GM19468 (cell line): Measurements from ENCODE around the gene BPI.
"Not testable (repeated sequence)": the region's sequence is repeated elsewhere in the genome, so short reads cannot be mapped to it uniquely, and the experiment has no call there.

Experiments
- ATAC-seq: cut with Tn5 transposase; IDR thresholded peaks from one replicate; pipeline ENCODE4 v1.9.1; 2021; ENCODE audit warnings: mild to moderate bottlenecking, moderate library complexity, moderate number of reproducible peaks; ENCODE audit not compliant: unreplicated experiment; ENCODE audit errors: extremely low read depth

BPI gene

DNA sequence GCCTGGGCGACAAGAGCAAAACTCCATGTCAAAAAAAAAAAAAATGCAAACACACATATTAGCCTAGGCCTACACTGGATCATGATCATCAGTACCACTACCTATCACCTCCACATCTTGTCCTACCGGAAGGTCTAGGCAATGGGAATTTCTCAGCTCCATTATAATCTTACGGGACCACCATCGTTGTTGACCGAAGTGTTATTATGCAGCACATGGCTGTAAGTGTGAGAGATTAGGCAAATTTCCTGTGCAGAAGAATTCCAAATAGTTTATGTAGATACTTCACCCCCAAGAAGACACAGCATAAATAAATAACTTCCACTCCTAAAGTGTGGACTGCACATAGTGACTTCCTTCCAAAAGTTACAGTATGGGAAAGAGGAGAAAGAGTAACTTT lies 26.7 kb upstream of the BPI start:
- no peak for ATAC-seq

GRCh38 chr20:38277691-38278090 lies 26.3 kb upstream of the BPI start:
- ATAC-seq, result no peak

DNA sequence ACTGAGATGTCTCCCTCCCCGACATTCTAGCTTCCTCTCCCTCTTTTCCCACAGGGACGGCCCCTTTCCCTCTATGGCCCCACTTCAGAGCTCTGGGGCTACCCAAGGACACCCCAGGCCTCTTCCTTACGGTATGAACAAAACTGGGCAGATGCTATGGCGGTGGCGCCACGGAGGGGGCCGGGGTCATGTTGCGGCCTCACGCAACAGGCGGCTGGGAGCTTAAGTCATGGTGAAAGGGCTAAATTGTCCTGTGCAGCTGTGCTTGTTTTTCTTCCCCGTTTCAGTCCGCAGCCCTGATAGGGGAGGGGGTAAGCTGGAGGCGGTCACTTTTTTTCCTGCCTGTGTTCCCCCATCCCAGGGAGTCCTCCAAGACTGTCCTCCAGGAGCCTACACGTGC lies 25.8 kb upstream of the BPI start:
- no peak for ATAC-seq

- ATAC-seq, result no peak
Observed at GRCh38 chr20:38278763-38279162, 25.2 kb upstream of the BPI start.

DNA sequence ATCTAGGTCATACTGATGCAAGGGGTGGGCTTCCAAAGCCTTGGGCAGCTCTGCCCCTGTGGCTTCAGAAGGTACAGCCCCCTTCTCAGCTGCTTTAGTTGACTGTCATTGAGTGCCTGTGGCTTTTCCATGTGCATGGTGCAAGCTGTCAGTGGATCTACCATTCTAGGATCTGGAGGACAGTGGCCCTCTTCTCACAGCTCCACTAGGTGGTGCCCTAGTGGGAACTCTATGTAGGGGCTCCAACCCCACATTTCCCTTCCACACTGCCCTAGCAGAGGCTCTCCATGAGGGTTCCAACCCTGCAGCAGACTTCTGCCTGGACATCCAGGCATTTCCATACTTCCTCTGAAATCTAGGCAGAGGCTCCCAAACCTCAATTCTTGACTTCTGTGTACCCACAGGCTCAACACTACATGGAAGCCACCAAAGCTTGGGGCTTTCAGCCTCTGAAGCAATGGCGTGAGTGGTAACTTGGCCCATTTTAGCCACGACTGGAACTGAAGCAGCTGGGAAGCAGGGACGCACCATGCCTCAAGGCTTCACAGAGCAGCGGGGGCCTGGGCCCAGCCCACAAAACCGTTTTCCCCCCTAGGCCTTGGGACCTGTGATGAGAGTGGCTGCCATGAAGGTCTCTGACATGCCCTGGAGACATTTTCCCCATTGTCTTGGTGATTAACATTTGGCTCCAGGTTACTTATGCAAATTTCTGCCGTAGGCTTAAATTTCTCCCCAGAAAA lies 22.6 kb upstream of the BPI start:
- not testable (repeated sequence) for ATAC-seq

DNA sequence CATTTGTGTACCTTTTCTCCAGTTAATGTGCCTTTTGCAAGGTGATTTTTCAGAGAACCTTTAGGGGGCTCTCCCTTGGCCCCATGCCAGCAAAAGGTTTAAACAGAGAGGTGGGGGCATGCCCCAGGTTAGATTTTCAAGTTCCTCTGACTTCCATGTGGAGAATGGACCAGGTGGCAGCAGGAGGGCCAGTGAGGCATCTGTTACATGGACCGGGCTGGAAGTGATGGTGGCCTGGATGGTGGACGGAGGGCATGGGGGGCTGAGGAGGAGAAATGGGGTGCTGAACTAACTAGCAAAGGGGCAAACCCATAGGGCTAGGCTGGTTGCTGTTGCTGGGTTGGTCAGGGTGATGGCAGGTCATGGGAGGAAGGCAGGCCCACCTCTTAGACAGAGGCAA lies 20.7 kb upstream of the BPI start:
- ATAC-seq, result no peak

DNA sequence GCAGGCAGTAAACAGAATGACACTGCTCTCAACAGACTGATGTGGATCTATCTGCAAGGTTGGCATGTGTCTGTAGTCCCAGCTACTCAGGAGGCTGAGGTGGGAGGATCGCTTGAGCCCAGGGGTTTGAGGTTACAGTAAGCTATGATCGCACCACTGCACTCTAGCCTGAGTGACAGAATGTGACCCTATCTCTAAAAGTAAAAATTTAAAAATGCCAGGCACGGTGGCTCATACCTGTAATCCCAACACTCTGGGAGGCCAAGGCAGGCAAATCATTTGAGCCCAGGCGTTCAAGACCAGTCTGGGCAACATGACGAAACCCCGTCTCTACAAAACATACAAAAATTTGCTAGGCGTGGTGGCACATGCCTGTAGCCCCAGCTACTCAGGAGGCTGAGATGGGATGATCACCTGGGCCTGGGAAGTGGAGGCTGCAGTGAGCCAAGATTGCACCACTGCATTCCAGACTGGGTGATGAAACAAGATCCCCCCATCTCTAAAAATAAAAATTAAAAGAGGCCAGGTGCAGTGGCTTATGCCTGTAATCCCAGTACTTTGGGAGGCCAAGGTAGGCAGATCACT lies 19.8 kb upstream of the BPI start:
- not testable (repeated sequence) for ATAC-seq

DNA sequence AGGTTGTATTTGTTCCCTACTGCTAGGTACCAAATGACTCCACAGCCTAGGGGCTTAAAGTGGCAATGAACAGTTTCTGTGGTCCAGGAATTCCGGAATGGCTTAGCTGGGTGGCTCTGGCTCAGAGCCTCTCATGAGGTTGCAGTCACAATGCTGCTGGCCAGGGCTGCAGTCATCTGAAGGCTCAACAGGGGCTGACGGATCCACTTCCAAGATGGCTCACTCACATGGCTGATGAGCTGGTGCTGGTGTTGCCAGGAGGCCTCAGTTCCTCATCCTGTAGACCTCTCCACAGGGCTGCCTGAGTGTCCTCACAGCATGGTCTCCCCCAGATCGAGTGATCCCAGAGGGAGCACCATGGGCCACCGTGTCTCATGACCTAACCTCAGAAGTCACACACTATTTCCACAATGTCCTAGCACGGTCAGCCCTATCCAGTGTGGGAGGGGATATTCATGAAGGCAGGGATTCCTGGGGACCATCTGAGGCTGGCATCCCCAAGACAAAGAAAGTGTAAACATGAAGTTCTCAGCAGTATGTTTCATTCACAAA lies 19.0 kb upstream of the BPI start:
- ATAC-seq, result no peak

DNA sequence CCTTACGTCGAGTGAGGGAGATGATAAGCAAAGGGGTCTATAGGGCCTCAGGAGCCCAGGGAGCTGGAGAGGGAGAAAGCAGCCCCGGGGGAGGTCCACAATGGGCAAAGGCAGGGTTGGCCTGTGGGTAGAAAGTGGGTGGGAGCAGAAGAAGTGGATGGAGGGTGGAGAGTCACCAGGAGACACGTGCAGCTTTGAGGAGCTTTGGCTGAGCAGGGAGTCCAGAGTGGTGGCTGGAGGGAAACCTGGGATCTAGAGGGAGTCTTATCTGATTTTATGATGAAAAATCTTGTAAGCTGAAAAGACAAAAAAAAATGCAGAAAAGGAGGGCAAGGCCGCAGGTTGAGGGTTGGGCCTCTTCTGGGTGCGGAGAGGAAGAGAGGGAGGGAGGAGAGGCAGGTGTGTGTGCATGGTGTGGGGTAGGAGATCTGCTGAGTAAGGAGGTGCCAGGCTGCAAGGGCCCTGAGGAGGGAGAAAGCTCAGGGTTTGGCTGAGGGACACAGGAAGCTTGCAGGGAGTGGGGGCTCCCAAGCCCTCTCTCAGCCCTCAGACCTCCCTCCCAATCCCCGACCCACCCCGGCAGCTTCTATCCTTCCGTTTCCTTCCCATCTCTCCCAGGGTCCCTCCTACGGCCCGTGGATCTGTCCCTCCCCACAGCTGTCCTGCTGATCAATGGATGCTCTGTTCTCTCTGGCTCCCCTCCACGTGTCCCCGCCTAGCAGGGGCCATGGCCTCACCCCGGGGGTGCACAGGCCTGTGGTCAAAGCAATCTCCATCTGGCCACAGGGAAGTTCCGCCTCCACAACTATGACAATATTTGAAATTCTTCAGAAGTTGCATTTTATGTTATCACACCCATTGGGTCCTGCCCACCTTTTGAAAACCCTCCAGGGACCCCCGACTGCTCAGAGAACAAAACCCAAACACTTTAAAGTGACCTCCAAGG lies 17.1 kb upstream of the BPI start:
- ATAC-seq, result no peak

DNA sequence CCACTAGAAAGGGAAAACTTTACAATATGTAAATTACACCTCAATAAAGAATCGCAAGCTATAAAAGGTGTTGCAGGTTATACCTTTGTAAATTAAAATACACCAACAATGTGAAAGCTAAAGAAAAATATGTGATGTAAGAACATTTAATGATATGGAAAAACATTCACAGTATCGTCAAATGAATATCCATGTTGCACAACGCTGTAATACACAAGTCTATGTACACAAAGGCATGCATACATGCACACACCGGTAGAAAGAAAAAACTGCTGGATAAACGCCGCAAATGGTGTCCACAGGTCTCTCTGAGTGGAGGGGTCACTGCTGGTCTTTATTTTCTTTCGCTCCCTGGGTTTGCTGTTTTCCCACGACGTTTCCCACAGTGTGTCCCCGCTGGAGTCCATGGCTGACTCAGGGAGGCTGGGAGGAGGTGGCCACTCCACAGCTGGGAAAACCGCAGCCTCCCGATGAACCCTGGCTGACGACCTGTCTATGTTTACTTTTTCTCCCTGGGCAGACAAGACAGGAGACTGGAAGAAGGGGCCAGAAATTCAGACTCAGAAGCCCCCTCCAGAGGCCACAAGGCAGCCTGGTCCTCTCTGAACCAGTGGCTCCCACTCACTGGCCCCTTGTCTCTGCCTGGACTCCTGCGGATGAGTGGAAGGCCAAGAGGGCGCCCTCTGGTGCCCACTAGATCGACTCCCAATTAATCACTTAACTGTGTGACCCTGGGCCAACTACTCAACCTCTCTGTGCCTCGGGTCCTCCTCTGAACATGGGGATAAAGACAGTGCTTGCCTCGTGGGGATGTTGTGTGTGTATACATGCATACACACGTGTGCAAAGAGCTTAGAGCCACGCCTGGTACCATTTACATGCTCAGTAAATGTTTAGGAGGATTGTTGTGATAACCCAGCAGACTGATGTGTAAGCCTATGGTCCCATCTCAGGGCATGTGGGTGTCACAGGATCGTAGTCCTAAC lies 12.8 kb upstream of the BPI start:
- ATAC-seq, result no peak

GRCh38 chr20:38291966-38292365 lies 12.0 kb upstream of the BPI start:
- ATAC-seq, result no peak

DNA sequence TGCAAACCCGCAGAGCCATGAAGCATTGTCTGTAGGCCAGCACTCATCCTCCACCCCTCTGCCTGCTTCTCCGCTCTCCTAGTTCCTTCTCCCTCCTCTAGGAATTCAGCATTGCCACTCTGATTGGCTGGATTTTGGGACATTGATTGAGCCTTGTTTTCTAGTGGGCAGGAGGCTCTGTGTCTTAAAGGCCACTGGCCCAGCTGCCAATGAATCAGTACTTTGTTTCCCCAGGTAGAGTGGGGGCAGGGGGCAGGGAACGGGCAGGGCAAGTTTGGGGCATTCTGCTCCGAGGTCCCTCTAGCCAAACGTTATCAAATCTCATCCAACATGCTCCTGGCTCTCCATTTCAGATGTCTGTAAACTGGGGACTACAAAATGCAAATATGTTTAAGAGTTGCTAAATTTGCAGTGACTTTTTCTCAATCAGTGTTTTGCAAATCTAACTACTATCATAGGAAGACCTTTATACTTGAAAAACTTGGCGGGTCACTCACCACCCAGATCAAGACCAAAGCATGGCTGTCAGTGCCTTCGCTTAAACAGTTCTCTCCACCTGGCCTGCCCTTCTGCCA lies 10.4 kb upstream of the BPI start:
- no peak for ATAC-seq

DNA sequence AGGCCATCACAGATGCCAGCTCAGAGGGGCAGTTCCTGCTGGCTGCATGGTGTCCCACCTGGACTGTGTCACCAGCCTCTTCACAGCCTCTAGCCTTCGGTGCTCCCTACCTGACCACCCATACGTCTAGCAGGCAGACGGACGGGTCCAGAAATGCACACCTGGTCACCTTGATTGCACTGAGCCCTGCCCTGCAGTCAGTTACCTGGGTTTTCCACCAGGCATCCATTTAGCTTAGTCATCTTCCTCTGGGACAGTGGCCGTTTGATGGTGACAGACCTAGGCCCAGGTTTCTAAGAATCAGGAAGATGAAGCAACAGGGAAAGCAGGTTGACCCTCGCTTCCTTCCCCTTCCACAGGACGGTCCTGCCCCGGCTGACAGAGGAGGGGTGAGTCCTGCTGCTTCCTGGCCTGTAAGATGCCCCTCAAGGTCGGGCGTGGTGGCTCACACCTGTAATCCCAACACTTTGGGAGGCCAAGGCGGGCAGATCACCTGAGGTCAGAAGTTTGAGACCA lies 9.8 kb upstream of the BPI start:
- ATAC-seq, result no peak

- no peak for ATAC-seq
Observed at GRCh38 chr20:38295811-38296210, 8.1 kb upstream of the BPI start.

GRCh38 chr20:38296433-38296832 lies 7.5 kb upstream of the BPI start:
- no peak for ATAC-seq

DNA sequence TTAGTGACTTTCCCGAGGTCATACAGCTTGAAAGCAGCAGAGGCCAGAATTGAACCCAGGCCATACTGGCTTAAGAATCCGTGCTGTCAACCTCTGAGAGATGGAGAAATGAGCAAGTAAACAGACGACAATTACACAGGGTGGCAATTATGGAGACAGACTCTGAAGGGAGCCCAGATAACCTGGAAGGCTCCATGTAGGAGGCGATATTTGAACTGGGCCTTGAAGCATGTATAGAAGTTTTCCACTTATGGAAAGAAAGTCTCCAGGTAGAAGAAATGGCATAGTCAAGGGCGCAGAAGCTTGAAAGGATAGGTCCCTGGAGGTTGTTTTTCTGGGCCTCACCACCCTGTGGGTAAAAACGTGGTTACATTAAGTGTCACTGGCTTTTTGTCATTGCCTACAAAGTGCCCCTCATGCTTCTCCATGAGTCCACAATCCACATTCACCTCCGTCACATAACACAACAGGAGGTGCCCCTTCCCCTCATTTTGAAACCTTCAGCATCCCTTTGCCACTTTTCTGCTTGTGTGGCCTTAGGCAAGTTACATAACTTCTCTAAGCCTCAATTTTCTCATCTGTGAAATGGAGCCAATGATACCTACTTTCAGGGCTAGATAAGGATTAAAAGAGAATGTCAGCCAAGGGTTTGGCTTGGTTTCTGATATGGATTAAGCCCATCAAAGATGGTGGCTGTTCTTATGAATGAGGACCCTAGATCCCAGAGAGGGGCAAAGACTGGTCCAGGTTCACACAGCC lies 5.9 kb upstream of the BPI start:
- no peak for ATAC-seq

- ATAC-seq, result no peak
Observed at GRCh38 chr20:38298768-38299288, 5.1 kb upstream of the BPI start.

DNA sequence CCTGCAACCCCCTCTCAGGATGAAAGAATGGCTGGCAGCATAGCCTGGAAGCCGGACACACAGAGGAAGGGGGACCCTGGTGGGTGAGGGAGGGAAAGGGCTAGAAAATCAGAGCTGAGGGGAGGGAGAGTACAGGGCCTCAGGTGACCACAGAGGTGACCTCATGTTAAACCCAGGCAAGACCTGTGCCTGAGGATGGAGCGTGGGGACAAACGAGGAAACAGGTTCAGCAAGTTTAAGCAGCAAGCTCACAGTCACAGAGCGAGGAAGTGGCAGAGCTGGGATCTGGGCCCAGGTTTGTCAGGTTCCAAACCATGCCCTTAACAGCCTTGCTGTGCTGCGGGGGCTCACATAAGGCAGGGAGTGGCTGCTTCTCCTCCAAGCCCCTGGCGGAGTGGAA lies 4.0 kb upstream of the BPI start:
- no peak for ATAC-seq
